GOT3 (cell line): ENCODE measurements around the gene FUBP1.
"Not testable (repeated sequence)": the region's sequence is repeated elsewhere in the genome, so short reads cannot be mapped to it uniquely, and the experiment has no call there.

Experiments
- DNase-seq: peaks from one replicate; lab custom pipeline; 2025; ENCODE audit warnings: mixed read lengths; lab: John Stamatoyannopoulos, UW

Gene FUBP1

GRCh38 chr1:77978969-77979876 is at the start of gene FUBP1:
Gene FUBP1, minus strand, starts transcription at chr1:77979072. Its CDS starts 68 bp downstream, at chr1:77979004.
- peak; percentile 71 for DNase-seq

- not testable (repeated sequence) for DNase-seq
These were observed 42.3 kb upstream of the FUBP1 start for GRCh38 chr1:78021134-78021533.

GRCh38 chr1:78019024-78019423 is 40.2 kb upstream of the FUBP1 start:
- no peak for DNase-seq

GRCh38 chr1:78015148-78015547 is 36.3 kb upstream of the FUBP1 start:
- no peak for DNase-seq

- no peak for DNase-seq
These were observed 32.2 kb upstream of the FUBP1 start for GRCh38 chr1:78011050-78011449.

GRCh38 chr1:78009836-78010235 is 31.0 kb upstream of the FUBP1 start:
- DNase-seq = no peak

- DNase-seq = no peak
These were observed 30.4 kb upstream of the FUBP1 start for GRCh38 chr1:78009276-78009675.

- DNase-seq = no peak
These were observed 28.9 kb upstream of the FUBP1 start for GRCh38 chr1:78007677-78008341.

GRCh38 chr1:78006521-78006920 is 27.6 kb upstream of the FUBP1 start:
- no peak for DNase-seq

GRCh38 chr1:78005755-78006154 is 26.9 kb upstream of the FUBP1 start:
- no peak for DNase-seq

- DNase-seq = no peak
These were observed 26.5 kb upstream of the FUBP1 start for GRCh38 chr1:78005448-78005722.

GRCh38 chr1:78004719-78005447 is 26.0 kb upstream of the FUBP1 start, which contains the start of gene DNAJB4:
Gene DNAJB4, plus strand, starts transcription at chr1:78004939. Its CDS starts 172 bp downstream, at chr1:78005111.
- no peak for DNase-seq

GRCh38 chr1:78003882-78004718 is 25.2 kb upstream of the FUBP1 start:
- no peak for DNase-seq

GRCh38 chr1:78003070-78003746 is 24.3 kb upstream of the FUBP1 start:
- DNase-seq = no peak

GRCh38 chr1:78000536-78000935 is 21.7 kb upstream of the FUBP1 start:
- not testable (repeated sequence) for DNase-seq

GRCh38 chr1:77996734-77997133 is 17.9 kb upstream of the FUBP1 start:
- DNase-seq = no peak

- no peak for DNase-seq
These were observed 15.3 kb upstream of the FUBP1 start for GRCh38 chr1:77994117-77994705.

- no peak for DNase-seq
These were observed 12.8 kb upstream of the FUBP1 start for GRCh38 chr1:77991638-77992037.

- DNase-seq = no peak
These were observed 11.8 kb upstream of the FUBP1 start for GRCh38 chr1:77990629-77991204.

- DNase-seq = no peak
These were observed 10.9 kb upstream of the FUBP1 start for GRCh38 chr1:77989744-77990143.
